Measurements from ENCODE around the gene CPAMD8. TPM values are rescaled to one million over a fixed set of nuclear protein-coding genes. Genes with fewer than 3 reads are reported as not detected.

Gene CPAMD8
- total and polyA plus RNA-seq, 2 donors (not counting 3 experiments of a cell fraction or from before 2014, with no cell fraction given) = 2.2 to 3.9 TPM

DNA sequence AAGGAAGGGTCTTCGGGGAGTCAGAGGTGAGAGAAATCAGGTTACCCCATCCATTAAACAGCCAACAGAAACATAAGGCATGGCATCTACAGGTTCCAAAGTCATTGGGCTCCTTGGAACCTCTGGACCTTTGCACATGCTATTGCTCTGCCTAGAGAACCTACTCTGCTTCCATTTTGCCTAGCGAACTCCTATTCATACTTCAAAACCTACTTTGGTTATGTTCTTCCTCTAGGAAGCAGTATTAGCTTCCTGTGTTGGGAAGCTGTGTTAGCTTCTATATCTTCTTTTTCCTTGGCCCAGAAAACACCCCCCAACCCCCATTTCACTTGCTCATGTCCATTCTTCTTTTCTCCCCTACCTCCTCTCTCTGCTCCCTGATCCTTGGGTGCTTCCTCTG is 98.3 kb downstream of the CPAMD8 start:
- Histone ChIP-seq H3K4me1 (ENCODE audit: control insufficient read depth, extremely low read depth, insufficient read depth, low read length) (no peaks in the 10 kb centered on the region), H2AFZ (ENCODE audit: low read depth, low read length) (no peak overlapping the region), H3K27me3 (ENCODE audit: control insufficient read depth in 2 of 2, insufficient read depth in 2 of 2, low read length in 2 of 2) (peaks cover 0 to 3% of the 10 kb centered on the region in 2 experiments), H3K4me3 (replicated peaks in 1 of 3; ENCODE audit: insufficient read depth in 1 of 3, low read depth in 1 of 3, low read length in 3 of 3) (no peak overlapping the region), H4K20me1 (replicated peaks; ENCODE audit: control insufficient read depth, extremely low read depth, insufficient read depth, low read length) (no peaks in the 10 kb centered on the region), H3K4me2 (ENCODE audit: insufficient read depth, low read length) (no peak overlapping the region), H3K79me2 (ENCODE audit: control insufficient read depth, insufficient read depth, low read length) (no peaks in the 10 kb centered on the region), H3K36me3 (ENCODE audit: control insufficient read depth in 2 of 2, extremely low read depth in 1 of 2, insufficient read depth in 2 of 2, low read length in 2 of 2) (no peaks in the 10 kb centered on the region), H3K9ac (replicated peaks; ENCODE audit: extremely low read depth, insufficient read depth, low read length) (no peak overlapping the region), H3K9me3 (replicated peaks; ENCODE audit: control insufficient read depth, insufficient read depth, low read length) (no peaks in the 10 kb centered on the region), H3K27ac (ENCODE audit: insufficient read depth, low read depth, low read length) (no peak overlapping the region), H3K9me1 (replicated peaks; ENCODE audit: control insufficient read depth, extremely low read depth, insufficient read depth, low read length) (no peaks in the 10 kb centered on the region)
- FAIRE-seq (no peak), DNase-seq (ENCODE audit: low read depth, low spot score) (no peak)
- BruUV-seq (replicated peaks) = no TSS peak
- TF ChIP-seq, protein P1, sequence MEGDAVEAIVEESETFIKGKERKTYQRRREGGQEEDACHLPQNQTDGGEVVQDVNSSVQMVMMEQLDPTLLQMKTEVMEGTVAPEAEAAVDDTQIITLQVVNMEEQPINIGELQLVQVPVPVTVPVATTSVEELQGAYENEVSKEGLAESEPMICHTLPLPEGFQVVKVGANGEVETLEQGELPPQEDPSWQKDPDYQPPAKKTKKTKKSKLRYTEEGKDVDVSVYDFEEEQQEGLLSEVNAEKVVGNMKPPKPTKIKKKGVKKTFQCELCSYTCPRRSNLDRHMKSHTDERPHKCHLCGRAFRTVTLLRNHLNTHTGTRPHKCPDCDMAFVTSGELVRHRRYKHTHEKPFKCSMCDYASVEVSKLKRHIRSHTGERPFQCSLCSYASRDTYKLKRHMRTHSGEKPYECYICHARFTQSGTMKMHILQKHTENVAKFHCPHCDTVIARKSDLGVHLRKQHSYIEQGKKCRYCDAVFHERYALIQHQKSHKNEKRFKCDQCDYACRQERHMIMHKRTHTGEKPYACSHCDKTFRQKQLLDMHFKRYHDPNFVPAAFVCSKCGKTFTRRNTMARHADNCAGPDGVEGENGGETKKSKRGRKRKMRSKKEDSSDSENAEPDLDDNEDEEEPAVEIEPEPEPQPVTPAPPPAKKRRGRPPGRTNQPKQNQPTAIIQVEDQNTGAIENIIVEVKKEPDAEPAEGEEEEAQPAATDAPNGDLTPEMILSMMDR (IDR thresholded peaks at IDR 0.05; ENCODE audit: extremely low read depth in 1 of 2, insufficient read depth in 1 of 2, low read depth in 1 of 2, low read length in 2 of 2) = no peak
- TF ChIP-seq EZH2 (IDR thresholded peaks at IDR 0.05; ENCODE audit: borderline replicate concordance, low read depth, low read length, severe bottlenecking) = no peak
- TF ChIP-seq GATA2 (IDR thresholded peaks at IDR 0.05; ENCODE audit: insufficient read depth, insufficient read length, low read depth, low read length) = no peak
- TF ChIP-seq POLR2A (IDR thresholded peaks at IDR 0.05; ENCODE audit: low read depth, low read length) = no peak
- no peak for TF ChIP-seq JUN (IDR thresholded peaks at IDR 0.05; ENCODE audit: borderline replicate concordance, insufficient read depth, insufficient read length, low read depth)
- no peak for TF ChIP-seq POLR2AphosphoS5 (IDR thresholded peaks at IDR 0.05; ENCODE audit: insufficient read depth, low read depth, low read length)
- CTCF ChIA-PET = interaction anchor here (1.3 kb wide), 1 partner anchor 124 kb away, joined by 3 read pairs; no protein-coding TSS in a partner anchor
- POLR2A ChIA-PET = no interaction called here
- dilution Hi-C loops (cut with MboI; ENCODE audit: extremely low pct_ligation_motif_present, low sequenced_read_pairs) = no loop called here
- intact Hi-C loops (cut with micrococcal nuclease) = no loop called here

DNA sequence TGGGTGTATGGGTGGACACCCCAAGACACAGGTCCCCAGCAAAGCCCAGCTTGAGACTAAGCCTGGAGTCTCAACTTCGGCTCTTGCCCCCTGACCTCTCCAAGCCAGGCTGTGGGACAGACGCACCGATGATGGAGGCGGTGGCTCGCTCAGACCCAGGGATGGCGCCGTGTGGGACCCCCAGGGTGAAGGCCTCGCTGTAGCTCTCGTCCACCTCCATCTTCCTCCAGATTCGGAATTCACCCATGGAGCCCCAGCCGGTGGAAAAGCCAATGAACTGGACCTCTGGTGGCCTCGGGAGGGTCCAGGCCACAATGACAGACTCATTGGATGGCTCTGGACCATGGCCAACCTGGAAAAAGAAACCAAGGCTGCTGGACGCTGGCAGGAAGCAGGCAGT is 98.7 kb downstream of the CPAMD8 start:
- BruUV-seq (replicated peaks) = no TSS peak
- H3K36me3 ChIP-seq (ENCODE audit: control insufficient read depth in 2 of 2, extremely low read depth in 1 of 2, insufficient read depth in 2 of 2, low read length in 2 of 2) = no peaks in the 10 kb centered on the region
- intact Hi-C loops (cut with micrococcal nuclease) = no loop called here
- ChIA-PET POLR2A (no interaction called here), CTCF (interaction anchor here (1.3 kb wide), 1 partner anchor 125 kb away, joined by 3 read pairs; no protein-coding TSS in a partner anchor)
- no peak overlapping the region for H3K9ac ChIP-seq (replicated peaks; ENCODE audit: extremely low read depth, insufficient read depth, low read length)
- H4K20me1 ChIP-seq (replicated peaks; ENCODE audit: control insufficient read depth, extremely low read depth, insufficient read depth, low read length) = no peaks in the 10 kb centered on the region
- peaks cover 0 to 2% of the 10 kb centered on the region in 2 experiments for H3K27me3 ChIP-seq (ENCODE audit: control insufficient read depth in 2 of 2, insufficient read depth in 2 of 2, low read length in 2 of 2)
- dilution Hi-C loops (cut with MboI; ENCODE audit: extremely low pct_ligation_motif_present, low sequenced_read_pairs) = no loop called here
- H3K79me2 ChIP-seq (ENCODE audit: control insufficient read depth, insufficient read depth, low read length) = no peaks in the 10 kb centered on the region
- no peaks in the 10 kb centered on the region for H3K9me1 ChIP-seq (replicated peaks; ENCODE audit: control insufficient read depth, extremely low read depth, insufficient read depth, low read length)
- H3K4me3 ChIP-seq (replicated peaks in 1 of 3; ENCODE audit: insufficient read depth in 1 of 3, low read depth in 1 of 3, low read length in 3 of 3) = no peak overlapping the region
- no peak overlapping the region for H3K27ac ChIP-seq (ENCODE audit: insufficient read depth, low read depth, low read length)
- H3K4me1 ChIP-seq (ENCODE audit: control insufficient read depth, extremely low read depth, insufficient read depth, low read length) = no peaks in the 10 kb centered on the region
- no peak for DNase-seq (ENCODE audit: low read depth, low spot score)
- TF ChIP-seq, protein P2, sequence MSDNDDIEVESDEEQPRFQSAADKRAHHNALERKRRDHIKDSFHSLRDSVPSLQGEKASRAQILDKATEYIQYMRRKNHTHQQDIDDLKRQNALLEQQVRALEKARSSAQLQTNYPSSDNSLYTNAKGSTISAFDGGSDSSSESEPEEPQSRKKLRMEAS (IDR thresholded peaks at IDR 0.05; ENCODE audit: insufficient read depth, insufficient read length) = no peak
- TF ChIP-seq POLR2AphosphoS5 (IDR thresholded peaks at IDR 0.05; ENCODE audit: insufficient read depth, low read depth, low read length) = no peak
- TF ChIP-seq JUN (IDR thresholded peaks at IDR 0.05; ENCODE audit: borderline replicate concordance, insufficient read depth, insufficient read length, low read depth) = no peak
- no peak for TF ChIP-seq MYC (IDR thresholded peaks at IDR 0.05; ENCODE audit: low read depth, low read length)
- TF ChIP-seq EZH2 (IDR thresholded peaks at IDR 0.05; ENCODE audit: borderline replicate concordance, low read depth, low read length, severe bottlenecking) = no peak
- TF ChIP-seq POLR2A (IDR thresholded peaks at IDR 0.05; ENCODE audit: low read depth, low read length) = no peak
- TF ChIP-seq GATA2 (IDR thresholded peaks at IDR 0.05; ENCODE audit: insufficient read depth, insufficient read length, low read depth, low read length) = no peak
- no peak for TF ChIP-seq FOS (IDR thresholded peaks at IDR 0.05; ENCODE audit: borderline replicate concordance, insufficient read depth, low read length)
- TF ChIP-seq, protein P1 (IDR thresholded peaks at IDR 0.05; ENCODE audit: extremely low read depth in 1 of 2, insufficient read depth in 1 of 2, low read depth in 1 of 2, low read length in 2 of 2) = no peak
- no peaks in the 10 kb centered on the region for H3K9me3 ChIP-seq (replicated peaks; ENCODE audit: control insufficient read depth, insufficient read depth, low read length)
- H3K4me2 ChIP-seq (ENCODE audit: insufficient read depth, low read length) = no peak overlapping the region
- no peak for FAIRE-seq
- no peak overlapping the region for H2AFZ ChIP-seq (ENCODE audit: low read depth, low read length)

All from endothelial cell of umbilical vein (primary cell).